ENCODE results near the gene UBC. TPM values are rescaled to one million over a fixed set of nuclear protein-coding genes. Genes with fewer than 3 reads are reported as not detected.

The UBC gene
- total and polyA plus RNA-seq, 9 of the 15 experiments (the other 6 are each of a cell fraction or from before 2014, with no cell fraction given): 533 to 1,153 (median 813) TPM

DNA sequence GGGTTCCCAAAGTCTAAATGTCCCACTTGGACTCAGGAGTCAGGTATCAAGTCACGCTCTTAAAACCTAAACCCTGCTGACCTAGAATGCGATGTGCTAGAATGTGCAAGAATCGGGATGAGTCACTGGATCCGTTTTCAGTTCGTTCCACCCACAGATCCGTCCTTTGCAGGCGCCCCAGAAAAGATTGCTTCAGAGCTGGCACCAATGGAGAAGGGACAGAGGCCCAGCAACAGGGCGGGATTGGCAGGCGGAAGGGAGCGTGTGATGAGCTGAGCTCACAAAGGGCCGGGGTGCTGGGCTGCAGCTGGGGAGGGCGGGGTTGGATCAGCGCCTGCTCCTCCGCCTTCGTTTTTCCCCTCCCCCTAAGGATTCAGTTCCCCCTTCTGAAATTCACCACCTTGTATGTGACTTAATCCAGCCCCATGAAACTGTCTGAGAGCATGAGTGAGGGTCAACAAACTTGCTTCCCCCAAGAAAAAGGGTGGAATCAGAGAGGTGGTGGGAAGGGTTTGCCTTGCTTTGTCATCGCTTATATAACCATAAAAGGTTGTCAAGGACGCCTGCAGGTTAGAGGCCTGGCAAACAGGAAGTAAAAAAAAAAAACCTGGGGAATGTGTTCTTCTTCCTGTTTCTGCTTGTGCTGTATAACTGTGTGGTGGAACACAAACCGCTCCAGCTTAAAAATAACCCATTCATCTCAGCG lies 2.8 kb upstream of the UBC start (continued):
- TF ChIP-seq, protein P1, sequence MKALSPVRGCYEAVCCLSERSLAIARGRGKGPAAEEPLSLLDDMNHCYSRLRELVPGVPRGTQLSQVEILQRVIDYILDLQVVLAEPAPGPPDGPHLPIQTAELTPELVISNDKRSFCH (CRISPR knock-in tag; IDR thresholded peaks at IDR 0.05): no peak
- TF ChIP-seq, protein P1 (tag; IDR thresholded peaks at IDR 0.05): no peak
- TF ChIP-seq, protein P2, sequence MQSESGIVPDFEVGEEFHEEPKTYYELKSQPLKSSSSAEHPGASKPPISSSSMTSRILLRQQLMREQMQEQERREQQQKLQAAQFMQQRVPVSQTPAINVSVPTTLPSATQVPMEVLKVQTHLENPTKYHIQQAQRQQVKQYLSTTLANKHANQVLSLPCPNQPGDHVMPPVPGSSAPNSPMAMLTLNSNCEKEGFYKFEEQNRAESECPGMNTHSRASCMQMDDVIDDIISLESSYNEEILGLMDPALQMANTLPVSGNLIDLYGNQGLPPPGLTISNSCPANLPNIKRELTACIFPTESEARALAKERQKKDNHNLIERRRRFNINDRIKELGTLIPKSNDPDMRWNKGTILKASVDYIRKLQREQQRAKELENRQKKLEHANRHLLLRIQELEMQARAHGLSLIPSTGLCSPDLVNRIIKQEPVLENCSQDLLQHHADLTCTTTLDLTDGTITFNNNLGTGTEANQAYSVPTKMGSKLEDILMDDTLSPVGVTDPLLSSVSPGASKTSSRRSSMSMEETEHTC (IDR thresholded peaks at IDR 0.05): peak; percentile 78
- TF ChIP-seq MEIS2 (IDR thresholded peaks at IDR 0.05; ENCODE audit: partially characterized antibody): peak; percentile 67
- peak in 1 of 2 experiments; percentile 78; a peak in 1 of 4 replicates for TF ChIP-seq KDM4B (IDR thresholded peaks at IDR 0.05; ENCODE audit: borderline replicate concordance in 2 of 2, low read depth in 1 of 2)
- TF ChIP-seq ESRRA (IDR thresholded peaks at IDR 0.05; ENCODE audit: borderline replicate concordance, low read depth): peak; percentile 71
- no peak for TF ChIP-seq HMG20B (CRISPR knock-in tag; IDR thresholded peaks at IDR 0.05)
- TF ChIP-seq, protein P3, sequence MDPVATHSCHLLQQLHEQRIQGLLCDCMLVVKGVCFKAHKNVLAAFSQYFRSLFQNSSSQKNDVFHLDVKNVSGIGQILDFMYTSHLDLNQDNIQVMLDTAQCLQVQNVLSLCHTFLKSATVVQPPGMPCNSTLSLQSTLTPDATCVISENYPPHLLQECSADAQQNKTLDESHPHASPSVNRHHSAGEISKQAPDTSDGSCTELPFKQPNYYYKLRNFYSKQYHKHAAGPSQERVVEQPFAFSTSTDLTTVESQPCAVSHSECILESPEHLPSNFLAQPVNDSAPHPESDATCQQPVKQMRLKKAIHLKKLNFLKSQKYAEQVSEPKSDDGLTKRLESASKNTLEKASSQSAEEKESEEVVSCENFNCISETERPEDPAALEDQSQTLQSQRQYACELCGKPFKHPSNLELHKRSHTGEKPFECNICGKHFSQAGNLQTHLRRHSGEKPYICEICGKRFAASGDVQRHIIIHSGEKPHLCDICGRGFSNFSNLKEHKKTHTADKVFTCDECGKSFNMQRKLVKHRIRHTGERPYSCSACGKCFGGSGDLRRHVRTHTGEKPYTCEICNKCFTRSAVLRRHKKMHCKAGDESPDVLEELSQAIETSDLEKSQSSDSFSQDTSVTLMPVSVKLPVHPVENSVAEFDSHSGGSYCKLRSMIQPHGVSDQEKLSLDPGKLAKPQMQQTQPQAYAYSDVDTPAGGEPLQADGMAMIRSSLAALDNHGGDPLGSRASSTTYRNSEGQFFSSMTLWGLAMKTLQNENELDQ (CRISPR knock-in tag; IDR thresholded peaks at IDR 0.05; ENCODE audit: borderline replicate concordance): peak; percentile 37; the same call in 1 of the 2 replicates
- TF ChIP-seq RBM39 (optimal IDR thresholded peaks at IDR 0.05; ENCODE audit: low read depth, low read length): peak; percentile 44
- TF ChIP-seq STAG1 (CRISPR knock-in tag; IDR thresholded peaks at IDR 0.05; ENCODE audit: borderline replicate concordance): no peak
- no peak for TF ChIP-seq MCM2 (IDR thresholded peaks at IDR 0.05; ENCODE audit: low read depth)
- no peak for TF ChIP-seq EWSR1 (IDR thresholded peaks at IDR 0.05; ENCODE audit: borderline replicate concordance, low read depth, partially characterized antibody)
- peak; percentile 80; the same call in 1 of the 2 replicates for TF ChIP-seq POLR2A (conservative IDR thresholded peaks at IDR 0.05)
- no peak for TF ChIP-seq SMARCC2 (IDR thresholded peaks at IDR 0.05; ENCODE audit: low read depth)
- peak; percentile 94 for TF ChIP-seq TAF1 (IDR thresholded peaks at IDR 0.05; ENCODE audit: control insufficient read depth, extremely low read depth, insufficient read depth, low read length, severe bottlenecking)
- TF ChIP-seq, protein P4, sequence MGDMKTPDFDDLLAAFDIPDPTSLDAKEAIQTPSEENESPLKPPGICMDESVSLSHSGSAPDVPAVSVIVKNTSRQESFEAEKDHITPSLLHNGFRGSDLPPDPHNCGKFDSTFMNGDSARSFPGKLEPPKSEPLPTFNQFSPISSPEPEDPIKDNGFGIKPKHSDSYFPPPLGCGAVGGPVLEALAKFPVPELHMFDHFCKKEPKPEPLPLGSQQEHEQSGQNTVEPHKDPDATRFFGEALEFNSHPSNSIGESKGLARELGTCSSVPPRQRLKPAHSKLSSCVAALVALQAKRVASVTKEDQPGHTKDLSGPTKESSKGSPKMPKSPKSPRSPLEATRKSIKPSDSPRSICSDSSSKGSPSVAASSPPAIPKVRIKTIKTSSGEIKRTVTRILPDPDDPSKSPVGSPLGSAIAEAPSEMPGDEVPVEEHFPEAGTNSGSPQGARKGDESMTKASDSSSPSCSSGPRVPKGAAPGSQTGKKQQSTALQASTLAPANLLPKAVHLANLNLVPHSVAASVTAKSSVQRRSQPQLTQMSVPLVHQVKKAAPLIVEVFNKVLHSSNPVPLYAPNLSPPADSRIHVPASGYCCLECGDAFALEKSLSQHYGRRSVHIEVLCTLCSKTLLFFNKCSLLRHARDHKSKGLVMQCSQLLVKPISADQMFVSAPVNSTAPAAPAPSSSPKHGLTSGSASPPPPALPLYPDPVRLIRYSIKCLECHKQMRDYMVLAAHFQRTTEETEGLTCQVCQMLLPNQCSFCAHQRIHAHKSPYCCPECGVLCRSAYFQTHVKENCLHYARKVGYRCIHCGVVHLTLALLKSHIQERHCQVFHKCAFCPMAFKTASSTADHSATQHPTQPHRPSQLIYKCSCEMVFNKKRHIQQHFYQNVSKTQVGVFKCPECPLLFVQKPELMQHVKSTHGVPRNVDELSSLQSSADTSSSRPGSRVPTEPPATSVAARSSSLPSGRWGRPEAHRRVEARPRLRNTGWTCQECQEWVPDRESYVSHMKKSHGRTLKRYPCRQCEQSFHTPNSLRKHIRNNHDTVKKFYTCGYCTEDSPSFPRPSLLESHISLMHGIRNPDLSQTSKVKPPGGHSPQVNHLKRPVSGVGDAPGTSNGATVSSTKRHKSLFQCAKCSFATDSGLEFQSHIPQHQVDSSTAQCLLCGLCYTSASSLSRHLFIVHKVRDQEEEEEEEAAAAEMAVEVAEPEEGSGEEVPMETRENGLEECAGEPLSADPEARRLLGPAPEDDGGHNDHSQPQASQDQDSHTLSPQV (IDR thresholded peaks at IDR 0.05): no peak
- TF ChIP-seq MAFF (IDR thresholded peaks at IDR 0.05; ENCODE audit: low read length): peak; percentile 70; the same call in 1 of the 2 replicates
- TF ChIP-seq PRPF4 (IDR thresholded peaks at IDR 0.05; ENCODE audit: insufficient read depth, low read depth, low read length, poor library complexity, severe bottlenecking): no peak
- TF ChIP-seq STAT5B (CRISPR knock-in tag; IDR thresholded peaks at IDR 0.05): no peak

All from K562 (cell line).